HG03469 (cell line): ENCODE measurements around the gene PACSIN1.

ENCODE experiments used
- ATAC-seq: cut with Tn5 transposase; IDR thresholded peaks from one replicate; pipeline ENCODE4 v1.9.1; 2021; ENCODE audit warnings: mild to moderate bottlenecking, moderate library complexity, moderate number of reproducible peaks; ENCODE audit not compliant: unreplicated experiment

Gene PACSIN1

GRCh38 chr6:34558172-34558714 is 92.4 kb downstream of the PACSIN1 start:
- ATAC-seq: no peak

- ATAC-seq: no peak
Measured at GRCh38 chr6:34559651-34560365, 93.9 kb downstream of the PACSIN1 start.

- no peak for ATAC-seq
Measured at GRCh38 chr6:34560366-34561226, 94.7 kb downstream of the PACSIN1 start.

GRCh38 chr6:34561227-34561530 is 95.3 kb downstream of the PACSIN1 start:
- ATAC-seq: no peak

GRCh38 chr6:34562350-34562749 is 96.5 kb downstream of the PACSIN1 start:
- ATAC-seq: no peak

- no peak for ATAC-seq
Measured at GRCh38 chr6:34562861-34563512, 97.1 kb downstream of the PACSIN1 start.

GRCh38 chr6:34563513-34563870 is 97.6 kb downstream of the PACSIN1 start:
- no peak for ATAC-seq

GRCh38 chr6:34564181-34564580 is 98.3 kb downstream of the PACSIN1 start:
- ATAC-seq: no peak

- no peak for ATAC-seq
Measured at GRCh38 chr6:34565722-34566137, 99.9 kb downstream of the PACSIN1 start.

- no peak for ATAC-seq
Measured at GRCh38 chr6:34566830-34567546, 101.1 kb downstream of the PACSIN1 start.

- no peak for ATAC-seq
Measured at GRCh38 chr6:34568341-34569201, 102.7 kb downstream of the PACSIN1 start.

- ATAC-seq: no peak
Measured at GRCh38 chr6:34569361-34569973, 103.6 kb downstream of the PACSIN1 start.

GRCh38 chr6:34570066-34570833 is 104.4 kb downstream of the PACSIN1 start:
- ATAC-seq: no peak

- ATAC-seq: no peak
Measured at GRCh38 chr6:34571388-34571787, 105.5 kb downstream of the PACSIN1 start.

GRCh38 chr6:34572021-34572420 is 106.1 kb downstream of the PACSIN1 start:
- no peak for ATAC-seq

- ATAC-seq: no peak
Measured at GRCh38 chr6:34572585-34572984, 106.7 kb downstream of the PACSIN1 start.

- no peak for ATAC-seq
Measured at GRCh38 chr6:34573567-34574183, 107.8 kb downstream of the PACSIN1 start.

GRCh38 chr6:34574647-34575293 is 108.9 kb downstream of the PACSIN1 start:
- ATAC-seq: no peak
